NK-92 (cell line): Measurements from ENCODE around the gene PPIL1.
"Not testable (repeated sequence)": the region's sequence is repeated elsewhere in the genome, so short reads cannot be mapped to it uniquely, and the experiment has no call there.

ENCODE experiments used
- DNase-seq: peaks from one replicate; lab custom pipeline; 2025; ENCODE audit not compliant: unreplicated experiment; lab: John Stamatoyannopoulos, UW

Gene PPIL1

DNA sequence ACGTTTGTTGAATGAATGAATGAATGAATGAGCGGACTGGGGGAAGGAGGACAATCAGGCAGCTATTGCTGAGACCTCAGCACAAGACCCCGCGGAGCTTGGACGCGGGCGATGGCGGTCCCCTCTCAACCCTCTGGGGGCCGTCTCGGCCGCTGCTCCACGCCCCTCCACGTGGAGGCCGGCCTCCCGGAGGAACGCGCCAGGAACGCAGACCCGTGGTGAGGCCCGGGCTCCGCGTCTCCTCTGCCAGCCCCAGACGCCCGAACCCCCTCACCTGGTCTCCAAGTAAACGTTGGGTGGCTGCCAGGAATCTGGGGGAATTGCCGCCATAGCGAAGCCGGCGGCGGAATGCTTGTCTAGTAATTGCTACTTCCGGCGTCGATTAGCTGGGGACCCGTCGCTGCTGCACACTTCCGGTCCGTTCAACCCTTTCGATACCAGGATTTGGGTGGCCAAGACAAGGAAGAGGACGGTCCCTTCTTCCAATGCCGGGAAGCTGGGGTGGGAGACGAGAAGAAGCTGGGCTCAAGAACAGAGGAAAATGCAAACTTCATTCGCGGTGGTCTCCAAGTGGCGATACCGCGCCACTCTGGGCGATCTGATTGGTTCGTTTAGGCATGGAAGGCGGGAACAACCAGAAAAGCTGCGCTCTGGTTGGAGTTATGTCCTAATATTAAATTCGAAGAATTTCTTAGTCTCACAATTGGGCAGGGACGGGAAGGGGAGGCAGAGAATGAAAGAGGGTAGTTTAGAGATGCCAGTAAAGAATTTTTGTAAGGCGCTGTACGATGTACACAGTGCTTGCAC, at the start of gene PPIL1:
Gene PPIL1 (minus strand): TSS at position 361 of the 807 bp plus-strand sequence. CDS start 31 bp downstream, at position 330.
- DNase-seq = no peak

DNA sequence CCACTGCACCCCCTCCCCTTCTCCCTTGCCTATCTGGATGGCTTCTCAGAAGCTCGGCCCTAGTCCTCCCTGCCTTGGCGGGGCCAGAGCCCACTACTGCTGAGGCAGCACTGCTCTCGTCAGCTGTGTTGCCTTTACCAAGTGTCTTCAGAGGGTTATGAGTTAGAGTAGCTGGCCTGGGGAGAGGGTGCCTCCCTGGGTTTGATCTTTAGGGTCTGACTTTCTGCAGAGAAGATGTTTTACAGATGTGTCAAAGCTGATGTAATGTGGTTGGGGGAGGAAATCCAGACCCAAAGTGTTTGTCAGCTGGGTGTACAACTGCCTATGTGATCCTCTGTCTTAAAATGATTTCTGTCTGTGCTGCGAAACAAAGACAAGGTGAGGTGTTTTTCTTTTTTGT, 49.5 kb upstream of the PPIL1 start:
- no peak for DNase-seq

DNA sequence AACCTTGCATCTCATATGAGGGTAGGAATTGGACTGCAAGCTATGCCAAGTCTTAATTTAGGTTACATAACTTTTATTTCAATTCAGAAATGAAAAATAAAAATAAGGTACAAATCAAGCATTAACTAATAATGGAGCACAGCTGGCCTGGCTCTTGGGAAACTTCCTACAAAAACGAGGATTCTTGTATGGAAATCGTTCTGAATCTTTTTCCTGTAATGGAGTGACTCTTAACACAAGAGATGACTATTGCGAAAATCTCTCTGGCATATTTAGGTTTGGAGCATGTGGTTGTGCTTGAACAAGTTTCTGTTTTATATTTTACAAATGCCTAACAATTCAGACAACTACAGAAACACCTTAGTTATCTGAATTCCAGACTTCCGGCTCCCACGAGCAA, 45.9 kb upstream of the PPIL1 start:
- no peak for DNase-seq

DNA sequence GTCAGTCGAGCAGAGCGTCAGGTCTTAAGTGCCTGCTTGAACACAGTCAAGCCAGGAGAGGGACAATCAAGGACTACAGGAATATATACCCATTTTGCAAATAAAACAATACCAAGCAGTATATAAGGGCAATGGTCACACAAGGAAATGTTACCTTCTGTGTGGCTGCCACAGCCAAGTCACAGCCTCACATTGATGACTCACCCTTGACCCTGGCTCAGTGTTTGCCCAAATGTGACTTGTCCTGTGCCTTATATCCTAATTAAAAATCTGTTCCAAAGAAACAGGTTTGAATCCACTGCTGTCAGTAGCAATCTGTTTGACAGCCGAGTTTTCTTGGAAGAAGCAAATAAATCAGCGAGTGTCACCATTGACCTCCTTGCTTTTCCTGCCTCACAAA, 45.4 kb upstream of the PPIL1 start:
- DNase-seq = no peak

DNA sequence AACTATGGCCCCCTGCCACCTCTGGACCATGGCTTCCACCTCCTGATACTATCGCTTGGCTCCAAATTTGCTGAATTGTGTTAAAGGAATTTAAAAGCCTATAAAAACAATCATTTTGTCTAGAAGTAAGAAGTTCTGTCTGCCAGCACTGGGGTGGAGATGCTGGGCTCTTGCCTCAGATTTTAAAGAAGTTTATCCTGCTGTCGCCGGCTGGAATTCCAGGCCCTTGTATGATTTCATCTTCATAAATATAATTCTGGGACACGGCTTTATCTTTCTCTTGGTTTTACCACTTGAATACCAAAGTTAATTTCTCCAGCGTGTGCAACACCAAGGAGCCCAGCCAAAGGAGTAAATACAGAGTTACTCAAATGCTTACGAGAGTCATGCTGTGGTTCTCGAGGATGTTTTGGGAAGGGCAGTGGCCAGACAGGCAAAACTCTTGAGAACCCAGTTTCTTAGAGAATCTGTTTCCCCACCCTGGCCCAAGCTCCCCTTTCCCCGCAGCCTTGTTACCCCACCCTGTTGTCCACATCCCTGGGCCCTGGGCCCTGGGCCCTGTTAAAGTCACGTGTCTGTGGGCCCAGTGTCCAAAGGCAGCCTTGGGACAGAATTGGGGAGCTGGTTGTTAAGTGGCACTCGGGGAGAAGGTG, 43.1 kb upstream of the PPIL1 start:
- no peak for DNase-seq

DNA sequence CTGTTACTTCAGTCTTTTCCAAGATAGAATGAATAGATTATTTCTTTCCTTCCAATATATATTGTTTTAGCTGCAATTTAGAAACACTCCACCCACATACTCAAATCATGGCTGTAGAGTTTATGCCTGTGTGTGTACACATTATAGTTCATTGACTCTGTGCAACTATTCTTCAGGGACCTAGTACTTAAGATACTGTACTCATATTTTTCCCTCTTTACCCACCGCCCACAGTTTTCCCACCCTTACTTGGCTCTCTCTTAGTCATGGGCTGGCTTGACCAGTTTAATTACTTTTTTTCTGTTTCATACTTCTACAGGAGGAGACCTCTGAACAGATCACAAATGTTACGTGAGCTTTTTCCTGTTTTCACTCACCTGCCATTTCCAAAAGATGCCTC, 41.5 kb upstream of the PPIL1 start:
- no peak for DNase-seq

DNA sequence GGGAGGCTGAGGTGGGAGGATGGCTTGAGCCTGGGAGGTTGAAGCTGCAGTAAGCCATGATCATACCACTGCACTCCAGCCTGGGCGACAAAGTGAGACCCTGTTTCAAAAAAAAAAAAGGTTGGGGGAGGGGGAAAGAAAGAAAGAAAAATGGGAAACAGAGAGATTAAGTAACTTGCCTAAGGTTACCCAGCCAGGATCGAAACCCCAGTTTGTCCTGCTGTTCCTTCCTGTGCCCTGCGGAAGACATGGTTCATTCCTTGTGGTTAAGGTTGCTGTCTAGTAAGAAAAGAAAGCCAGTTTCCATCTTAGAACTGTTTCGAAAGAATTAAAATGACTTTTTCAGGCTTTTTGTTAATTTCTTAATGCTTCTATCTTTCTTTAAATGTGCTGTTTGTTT, 41.0 kb upstream of the PPIL1 start:
- DNase-seq = no peak

DNA sequence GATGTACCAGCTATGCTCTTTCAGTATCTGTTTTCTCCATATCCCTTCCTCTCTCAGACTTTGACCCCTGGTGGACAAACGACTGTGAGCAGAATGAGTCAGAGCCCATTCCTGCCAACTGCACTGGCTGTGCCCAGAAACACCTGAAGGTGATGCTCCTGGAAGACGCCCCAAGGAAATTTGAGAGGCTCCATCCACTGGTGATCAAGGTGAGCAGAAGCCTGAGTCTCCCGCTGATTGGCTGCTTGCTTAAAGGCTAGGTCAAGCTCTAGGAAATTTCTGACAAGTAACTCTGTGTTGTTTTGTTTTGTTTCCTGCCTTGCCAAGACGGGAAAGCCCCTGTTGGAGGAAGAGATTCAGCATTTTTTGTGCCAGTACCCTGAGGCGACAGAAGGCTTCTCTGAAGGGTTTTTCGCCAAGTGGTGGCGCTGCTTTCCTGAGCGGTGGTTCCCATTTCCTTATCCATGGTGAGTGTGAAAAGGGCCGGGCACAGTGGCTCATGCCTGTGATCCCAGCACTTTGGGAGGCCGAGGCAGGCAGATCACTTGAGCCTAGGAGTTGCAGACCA, 39.7 kb upstream of the PPIL1 start:
- DNase-seq = no peak

DNA sequence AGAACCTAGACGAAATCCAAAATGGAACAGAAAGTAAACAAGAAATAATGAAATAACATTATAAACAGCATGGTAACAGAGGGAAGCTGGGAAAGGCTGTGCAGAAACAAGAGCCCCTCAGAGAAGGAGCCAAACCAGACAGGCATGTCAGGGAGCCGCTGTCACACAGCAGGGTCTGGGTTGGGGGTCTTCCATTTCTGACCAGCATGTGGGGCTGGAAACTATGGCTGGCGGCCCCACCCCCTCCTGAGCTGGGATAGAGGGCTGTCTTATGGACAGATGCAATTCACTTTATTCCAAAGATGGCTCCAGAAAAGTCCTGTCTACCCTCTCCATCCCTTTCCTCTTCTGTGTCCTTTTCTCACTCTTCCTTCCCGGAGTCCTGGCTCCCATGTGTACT, 38.5 kb upstream of the PPIL1 start:
- no peak for DNase-seq

DNA sequence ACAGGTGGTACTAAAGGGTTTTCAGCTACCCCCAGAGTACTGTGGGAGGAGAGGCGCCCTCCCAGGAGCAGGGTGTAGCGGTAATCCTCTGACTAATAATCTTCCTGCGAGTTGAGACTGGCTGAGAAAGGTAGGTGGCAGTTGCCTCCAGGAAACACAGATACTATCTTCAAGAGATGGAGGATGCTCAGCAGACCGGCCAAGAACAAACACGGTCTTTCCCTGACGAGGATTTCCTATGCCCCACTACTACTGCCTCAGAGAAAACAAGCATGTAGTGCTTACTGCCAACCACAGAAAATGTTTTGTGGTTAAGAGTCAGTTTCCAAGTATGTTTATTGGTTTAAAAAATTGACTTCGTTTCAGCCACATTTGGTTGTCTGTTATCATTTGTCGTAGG, 38.0 kb upstream of the PPIL1 start:
- DNase-seq = no peak

DNA sequence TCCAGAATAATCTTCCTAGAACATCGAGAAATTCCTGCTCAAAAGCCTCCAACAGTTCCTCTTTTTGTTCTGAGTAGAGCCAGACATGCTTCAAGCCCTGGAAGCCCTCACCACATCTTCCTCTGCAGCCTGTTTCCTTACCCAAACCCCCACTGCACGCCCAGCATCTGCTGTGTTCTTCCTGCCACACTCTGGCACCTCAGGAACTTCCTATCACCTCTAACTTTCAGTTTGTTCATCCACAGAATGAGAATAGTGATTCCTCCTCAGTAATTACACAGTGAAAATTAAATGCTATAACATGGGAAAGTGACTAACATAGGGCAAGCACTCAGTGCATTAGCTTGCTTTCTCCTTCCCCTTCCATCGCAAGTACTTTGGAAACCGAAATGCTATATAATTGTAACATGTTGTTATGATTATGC, 37.4 kb upstream of the PPIL1 start:
- no peak for DNase-seq

DNA sequence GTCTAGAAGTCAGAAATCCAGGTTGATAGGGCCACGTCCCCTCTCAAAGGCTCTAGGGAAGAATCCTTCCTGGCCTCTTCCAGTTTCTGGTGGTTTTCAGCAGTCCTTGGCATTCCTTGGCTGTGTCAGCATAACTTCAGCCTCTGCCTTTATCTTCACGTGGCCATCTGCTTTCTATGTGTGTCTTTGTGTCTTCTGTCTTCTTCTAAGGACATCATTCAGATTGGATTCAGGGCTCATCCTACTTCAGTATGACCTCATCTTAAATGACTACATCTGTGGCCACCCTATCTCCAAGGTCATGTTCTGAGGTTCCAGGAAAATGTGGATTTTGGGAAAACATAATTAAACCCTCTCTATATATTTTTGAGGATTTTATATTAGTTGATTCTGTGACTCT, 34.1 kb upstream of the PPIL1 start:
- no peak for DNase-seq

DNA sequence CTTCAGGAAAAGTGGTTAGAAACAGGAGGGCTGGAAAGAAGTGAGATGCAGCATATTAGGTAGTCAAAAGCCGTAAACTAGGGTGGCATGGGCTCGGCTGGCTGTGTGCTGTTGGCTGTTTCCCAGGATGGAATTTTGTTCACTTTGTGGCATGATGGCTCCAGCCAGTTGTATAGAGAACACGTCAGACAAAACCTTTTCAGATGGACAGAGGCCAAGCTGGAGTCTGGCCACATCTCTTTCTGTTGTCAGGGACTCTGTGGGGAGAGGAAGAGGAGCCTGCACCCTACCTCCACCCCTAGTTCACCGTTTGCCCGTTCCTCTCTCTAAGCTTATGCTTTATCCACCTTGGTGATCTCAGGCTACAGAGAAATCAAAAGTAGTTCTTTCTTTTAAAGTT, 33.2 kb upstream of the PPIL1 start:
- DNase-seq = no peak

DNA sequence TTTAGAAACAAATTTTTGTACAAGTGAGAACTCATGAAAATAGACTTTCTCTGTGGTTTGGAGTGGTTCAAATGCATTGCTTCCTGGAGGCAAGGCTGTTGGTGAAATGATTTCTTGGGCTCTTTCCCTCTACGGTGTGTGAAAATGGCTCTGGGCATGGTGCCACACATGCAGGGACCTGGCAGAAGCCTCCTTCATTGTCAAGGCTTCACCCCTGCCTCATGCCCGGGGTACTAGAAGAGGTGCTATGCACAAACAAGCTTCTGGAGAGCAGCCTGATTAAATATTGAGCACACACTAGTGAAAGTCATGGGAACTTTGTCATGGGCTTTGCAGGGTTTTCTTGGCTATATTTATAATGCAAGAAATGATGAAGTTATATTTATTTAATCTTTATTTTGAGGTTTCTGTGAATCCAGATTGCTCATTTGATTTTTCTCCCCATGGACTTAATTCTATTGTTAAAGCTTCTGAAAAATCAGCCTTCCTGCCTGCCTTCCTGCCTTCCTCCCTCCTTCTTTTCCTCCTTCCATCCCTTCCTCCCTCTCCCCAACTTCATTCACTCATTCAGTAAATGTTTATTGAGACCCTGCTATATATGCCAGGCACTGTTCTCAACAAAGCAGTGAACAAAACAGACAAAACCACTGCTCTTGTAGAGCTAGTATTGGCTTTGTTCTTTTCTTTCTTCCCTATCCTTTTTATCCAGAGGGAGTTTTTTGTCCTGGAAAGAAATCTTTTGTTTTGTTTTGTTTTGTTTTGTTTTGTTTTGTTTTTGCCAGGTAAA, 32.1 kb upstream of the PPIL1 start:
- no peak for DNase-seq

DNA sequence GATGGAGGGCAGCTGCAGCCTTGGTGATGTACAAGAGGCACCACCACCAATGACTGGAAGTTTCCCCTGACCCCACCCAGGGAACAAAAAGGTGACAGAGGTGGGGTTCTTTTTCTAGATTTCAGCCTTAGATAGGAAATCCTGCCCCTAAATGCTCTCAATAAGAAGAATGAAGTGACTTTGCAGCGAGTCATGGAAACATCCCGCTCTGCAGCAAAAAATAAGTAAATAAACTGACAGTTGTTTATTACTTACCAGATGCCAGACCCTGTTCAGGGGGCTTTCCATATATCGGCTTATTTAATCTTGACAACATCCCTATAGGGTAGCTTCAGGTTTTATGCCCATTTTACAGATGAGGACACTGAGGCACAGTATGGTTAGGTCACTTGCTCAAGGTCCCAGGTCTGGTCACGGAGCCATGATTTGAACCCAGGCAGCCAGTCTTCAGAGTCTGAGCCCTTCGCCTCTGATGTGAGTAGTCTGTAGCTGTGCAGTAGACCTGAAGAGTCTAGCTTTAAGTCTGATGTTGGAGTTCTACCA, 30.3 kb upstream of the PPIL1 start:
- DNase-seq = no peak

DNA sequence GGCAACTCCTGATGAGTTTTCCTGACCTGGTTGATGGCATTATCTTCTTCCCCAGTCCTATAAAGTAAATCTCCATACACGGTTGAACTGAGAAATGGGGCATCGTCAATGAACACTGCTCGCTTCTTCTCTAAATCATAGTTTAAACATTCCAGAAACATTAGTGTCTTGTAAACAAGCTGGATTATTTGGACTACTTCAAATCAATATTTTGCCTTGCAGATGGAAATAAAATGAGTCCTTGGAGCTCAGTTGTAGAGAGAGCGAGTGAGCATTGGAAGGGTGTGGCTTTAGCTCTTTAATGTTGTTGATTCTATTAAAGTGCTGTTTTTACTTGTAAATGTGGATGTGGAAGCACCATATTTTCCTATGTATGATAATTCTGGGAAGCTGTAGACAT, 29.5 kb upstream of the PPIL1 start:
- no peak for DNase-seq

DNA sequence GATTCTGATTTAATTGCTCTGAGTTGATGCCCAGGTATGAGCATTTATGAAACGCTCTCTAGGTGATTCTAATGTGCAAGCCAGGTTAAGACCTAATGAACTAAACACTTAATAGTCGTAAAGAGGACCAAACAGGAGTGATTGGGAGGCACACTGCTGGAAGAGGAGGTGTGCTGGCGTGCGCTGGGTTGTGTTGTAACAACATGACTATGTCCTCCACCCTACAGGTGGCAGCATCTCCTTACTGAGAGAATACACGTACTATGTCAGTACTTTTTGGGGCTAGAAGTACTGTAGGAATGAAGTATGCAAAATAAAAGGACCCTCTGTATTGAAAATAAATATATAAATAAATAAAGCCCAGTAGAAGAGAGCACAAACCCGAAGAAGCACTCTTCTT, 23.0 kb upstream of the PPIL1 start:
- no peak for DNase-seq

DNA sequence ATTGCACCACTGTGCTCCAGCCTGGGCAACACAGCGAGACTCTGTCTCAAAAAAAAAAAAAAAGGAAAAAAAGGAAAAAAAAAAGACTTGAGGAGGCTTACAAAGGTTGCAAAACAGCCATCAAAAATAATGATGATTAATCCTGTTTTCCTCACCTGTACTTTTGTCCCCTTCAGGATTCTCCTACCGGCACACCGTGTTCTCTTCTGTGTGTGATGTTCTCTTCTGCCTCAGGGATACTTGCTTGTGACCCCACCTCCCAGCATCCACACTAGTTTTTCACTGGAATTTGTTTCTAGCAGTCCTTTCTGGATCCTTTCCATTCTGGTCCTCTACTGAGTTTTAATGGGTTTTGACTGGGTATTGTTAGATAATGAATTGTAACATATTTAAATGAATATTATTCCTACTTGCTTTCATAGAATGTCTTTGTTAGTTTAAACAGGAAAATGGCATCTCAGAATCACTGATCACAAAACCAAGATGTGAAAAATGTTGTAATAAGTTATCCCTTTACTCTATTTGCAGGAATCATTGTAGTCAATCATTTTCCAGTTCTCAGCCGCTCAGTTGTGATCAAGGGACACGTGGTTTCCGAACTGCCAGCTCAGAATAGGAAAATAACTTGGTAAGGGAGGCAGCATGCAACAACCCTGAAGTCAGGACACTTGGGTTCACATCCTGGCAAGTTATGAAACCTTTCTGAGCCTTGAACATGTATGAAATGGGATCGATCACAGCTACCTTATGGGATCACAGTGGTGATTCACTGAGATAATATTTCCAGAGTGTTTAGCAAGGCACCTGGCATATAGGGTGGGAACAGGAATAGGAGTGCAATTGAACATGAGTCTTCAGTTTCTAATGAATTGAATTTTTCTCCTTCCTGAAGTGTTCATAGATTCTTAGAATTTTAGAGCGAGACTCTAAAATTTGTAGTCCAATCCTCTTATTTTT, 19.7 kb upstream of the PPIL1 start:
- DNase-seq = no peak

DNA sequence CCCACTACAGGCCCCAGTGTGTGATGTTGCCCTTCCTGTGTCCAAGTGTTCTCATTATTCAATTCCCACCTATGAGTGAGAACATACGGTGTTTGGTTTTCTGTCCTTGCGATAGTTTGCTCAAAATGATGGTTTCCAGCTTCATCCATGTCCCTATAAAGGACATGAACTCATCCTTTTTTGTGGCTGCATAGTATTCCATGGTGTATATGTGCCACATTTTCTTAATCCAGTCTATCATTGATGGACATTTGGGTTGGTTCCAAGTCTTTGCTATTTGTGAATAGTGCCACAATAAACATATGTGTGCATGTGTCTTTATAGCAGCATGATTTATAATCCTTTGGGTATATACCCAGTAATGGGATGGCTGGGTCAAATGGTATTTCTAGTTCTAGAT, 16.6 kb upstream of the PPIL1 start:
- DNase-seq = not testable (repeated sequence)

DNA sequence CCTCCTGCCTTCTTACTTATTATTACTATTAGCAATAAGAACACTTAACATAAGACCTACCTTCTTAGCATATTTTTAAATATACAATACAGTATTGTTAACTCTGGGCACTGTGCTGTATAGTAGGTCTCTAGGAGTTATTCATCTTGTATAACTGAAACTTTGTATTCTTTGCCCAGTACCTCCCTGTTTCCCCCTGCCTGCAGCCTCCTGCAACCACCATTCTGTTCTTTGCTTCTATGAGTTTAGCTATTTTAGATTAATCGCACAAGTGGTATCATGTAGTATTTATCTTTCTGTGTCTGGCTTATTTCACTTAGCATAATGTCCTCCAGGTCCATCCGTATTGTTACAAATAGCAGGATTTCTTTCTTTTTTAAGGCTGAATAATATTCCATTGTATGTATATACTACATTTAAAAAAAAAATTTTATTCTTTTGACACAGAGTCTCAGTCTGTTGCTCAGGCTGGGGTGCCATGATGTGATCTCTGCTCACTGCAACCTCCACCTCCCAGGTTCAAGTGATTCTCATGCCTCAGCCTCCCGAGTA, 15.6 kb upstream of the PPIL1 start:
- DNase-seq = no peak
